ENCODE measurements around the gene NRIP3. TPM values are rescaled to one million over a fixed set of nuclear protein-coding genes. Genes with fewer than 3 reads are reported as not detected.

The NRIP3 gene
- total and polyA plus RNA-seq, 3 donors from 2014 or later: 29.4 to 108 (median 55.1) TPM

GRCh38 chr11:9008011-9008550 lies 4.3 kb upstream of the NRIP3 start:
- no peaks in the 10 kb centered on the region for H3K27me3 ChIP-seq
- no peaks in the 10 kb centered on the region for H3K36me3 ChIP-seq (ENCODE audit: low read depth, missing control alignments)
- H3K4me1 ChIP-seq: peaks cover 3% of the 10 kb centered on the region
- 75 to 76% methylated on average over 3 of the region's 3 CpGs for WGBS, 2 donors
- no peak for DNase-seq
- intact Hi-C loops (cut with DNase I; ENCODE audit: low total_unique reads): no loop called here
- no peaks in the 10 kb centered on the region for H3K9me3 ChIP-seq
- TF ChIP-seq, protein P1, sequence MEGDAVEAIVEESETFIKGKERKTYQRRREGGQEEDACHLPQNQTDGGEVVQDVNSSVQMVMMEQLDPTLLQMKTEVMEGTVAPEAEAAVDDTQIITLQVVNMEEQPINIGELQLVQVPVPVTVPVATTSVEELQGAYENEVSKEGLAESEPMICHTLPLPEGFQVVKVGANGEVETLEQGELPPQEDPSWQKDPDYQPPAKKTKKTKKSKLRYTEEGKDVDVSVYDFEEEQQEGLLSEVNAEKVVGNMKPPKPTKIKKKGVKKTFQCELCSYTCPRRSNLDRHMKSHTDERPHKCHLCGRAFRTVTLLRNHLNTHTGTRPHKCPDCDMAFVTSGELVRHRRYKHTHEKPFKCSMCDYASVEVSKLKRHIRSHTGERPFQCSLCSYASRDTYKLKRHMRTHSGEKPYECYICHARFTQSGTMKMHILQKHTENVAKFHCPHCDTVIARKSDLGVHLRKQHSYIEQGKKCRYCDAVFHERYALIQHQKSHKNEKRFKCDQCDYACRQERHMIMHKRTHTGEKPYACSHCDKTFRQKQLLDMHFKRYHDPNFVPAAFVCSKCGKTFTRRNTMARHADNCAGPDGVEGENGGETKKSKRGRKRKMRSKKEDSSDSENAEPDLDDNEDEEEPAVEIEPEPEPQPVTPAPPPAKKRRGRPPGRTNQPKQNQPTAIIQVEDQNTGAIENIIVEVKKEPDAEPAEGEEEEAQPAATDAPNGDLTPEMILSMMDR (IDR thresholded peaks at IDR 0.05): no peak
- no peak for TF ChIP-seq POLR2A (IDR thresholded peaks at IDR 0.05)
- no peak overlapping the region for H3K4me3 ChIP-seq
- H3K27ac ChIP-seq: no peak overlapping the region

DNA sequence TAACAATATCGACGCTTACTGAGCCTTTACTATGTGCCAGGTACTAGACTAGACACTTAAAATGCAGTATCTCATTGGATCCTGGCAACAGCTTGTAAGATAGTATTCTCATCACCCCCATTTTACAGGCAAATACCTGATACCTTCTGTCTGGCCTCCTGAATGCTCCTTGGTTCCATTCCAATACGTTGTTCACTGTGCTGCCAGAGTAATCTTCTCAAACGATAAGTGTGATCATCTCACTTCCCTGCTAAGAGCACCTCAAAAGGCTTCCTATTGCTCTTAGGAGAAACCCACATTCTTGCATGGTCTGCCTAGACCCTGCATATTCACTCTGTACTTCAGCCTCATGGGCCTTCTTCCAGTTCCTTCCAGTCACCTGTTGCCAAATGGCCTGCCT lies 1.3 kb upstream of the NRIP3 start:
- H3K27me3 ChIP-seq: no peaks in the 10 kb centered on the region
- H3K4me1 ChIP-seq: peaks cover 7% of the 10 kb centered on the region
- intact Hi-C loops (cut with DNase I; ENCODE audit: low total_unique reads): no loop called here
- no peaks in the 10 kb centered on the region for H3K9me3 ChIP-seq
- no peak overlapping the region for H3K27ac ChIP-seq
- TF ChIP-seq POLR2A (IDR thresholded peaks at IDR 0.05): no peak
- TF ChIP-seq, protein P1 (IDR thresholded peaks at IDR 0.05): no peak
- no peak for DNase-seq
- H3K36me3 ChIP-seq (ENCODE audit: low read depth, missing control alignments): no peaks in the 10 kb centered on the region
- WGBS, 2 donors: 38 to 51% methylated on average over 4 of the region's 4 CpGs
- no peak overlapping the region for H3K4me3 ChIP-seq

- Histone ChIP-seq H3K9me3 (no peaks in the 10 kb centered on the region), H3K27ac (no peak overlapping the region), H3K4me3 (peak overlapping the region; percentile 53 to 57), H3K27me3 (no peaks in the 10 kb centered on the region), H3K36me3 (ENCODE audit: low read depth, missing control alignments) (no peaks in the 10 kb centered on the region), H3K4me1 (peaks cover 7% of the 10 kb centered on the region)
- peak; percentile 22 for DNase-seq
- TF ChIP-seq, protein P1 (IDR thresholded peaks at IDR 0.05): no peak
- TF ChIP-seq POLR2A (IDR thresholded peaks at IDR 0.05): no peak
- WGBS, 2 donors: 14 to 27% methylated on average over 10 to 35 of the region's 69 CpGs
- intact Hi-C loops (cut with DNase I; ENCODE audit: low total_unique reads): no loop called here
These were observed 554 bp upstream of the NRIP3 start for GRCh38 chr11:9004183-9004926.

DNA sequence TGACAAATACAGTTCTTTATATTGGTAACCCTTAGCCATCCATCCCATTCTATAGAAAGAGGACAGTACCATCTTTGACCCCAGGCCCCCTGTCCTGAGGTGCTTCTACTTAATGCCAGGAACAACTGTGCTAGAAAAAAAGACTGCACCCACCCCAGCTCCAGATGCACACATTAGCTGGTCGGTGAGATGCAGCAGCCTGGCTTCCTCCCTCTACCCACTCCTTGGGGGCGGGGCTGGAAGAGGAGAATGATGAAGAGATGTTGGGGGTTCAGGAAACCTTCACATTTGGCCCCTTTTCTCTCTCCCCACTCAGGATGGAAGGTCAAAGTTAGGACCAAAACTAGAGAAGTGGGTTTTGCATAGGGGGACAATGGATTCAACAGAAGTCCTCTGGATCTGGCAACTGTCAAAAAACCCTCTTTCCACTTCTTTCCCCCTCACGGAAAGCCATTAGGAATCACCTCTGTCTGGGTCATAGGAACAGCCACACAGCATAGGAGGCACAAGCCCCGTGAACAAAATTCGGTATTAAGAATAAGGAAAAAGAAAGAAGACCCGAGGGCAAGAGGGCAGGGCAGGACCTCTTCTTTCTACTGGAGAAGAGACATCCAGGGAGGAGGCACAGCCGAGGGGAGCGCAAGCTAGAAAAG lies 755 bp downstream of the NRIP3 start:
- TF ChIP-seq, protein P1 (IDR thresholded peaks at IDR 0.05): no peak
- no peak for TF ChIP-seq POLR2A (IDR thresholded peaks at IDR 0.05)
- Histone ChIP-seq H3K4me3 (peak overlapping the region; percentile 53 to 57), H3K9me3 (no peaks in the 10 kb centered on the region), H3K36me3 (ENCODE audit: low read depth, missing control alignments) (no peaks in the 10 kb centered on the region), H3K27me3 (no peaks in the 10 kb centered on the region), H3K4me1 (peaks cover 7% of the 10 kb centered on the region), H3K27ac (no peak overlapping the region)
- DNase-seq: no peak
- intact Hi-C loops (cut with DNase I; ENCODE audit: low total_unique reads): no loop called here
- 12 to 15% methylated on average over 8 of the region's 8 CpGs for WGBS, 2 donors
